ENCODE data around the gene MAGEB1.

Gene MAGEB1

DNA sequence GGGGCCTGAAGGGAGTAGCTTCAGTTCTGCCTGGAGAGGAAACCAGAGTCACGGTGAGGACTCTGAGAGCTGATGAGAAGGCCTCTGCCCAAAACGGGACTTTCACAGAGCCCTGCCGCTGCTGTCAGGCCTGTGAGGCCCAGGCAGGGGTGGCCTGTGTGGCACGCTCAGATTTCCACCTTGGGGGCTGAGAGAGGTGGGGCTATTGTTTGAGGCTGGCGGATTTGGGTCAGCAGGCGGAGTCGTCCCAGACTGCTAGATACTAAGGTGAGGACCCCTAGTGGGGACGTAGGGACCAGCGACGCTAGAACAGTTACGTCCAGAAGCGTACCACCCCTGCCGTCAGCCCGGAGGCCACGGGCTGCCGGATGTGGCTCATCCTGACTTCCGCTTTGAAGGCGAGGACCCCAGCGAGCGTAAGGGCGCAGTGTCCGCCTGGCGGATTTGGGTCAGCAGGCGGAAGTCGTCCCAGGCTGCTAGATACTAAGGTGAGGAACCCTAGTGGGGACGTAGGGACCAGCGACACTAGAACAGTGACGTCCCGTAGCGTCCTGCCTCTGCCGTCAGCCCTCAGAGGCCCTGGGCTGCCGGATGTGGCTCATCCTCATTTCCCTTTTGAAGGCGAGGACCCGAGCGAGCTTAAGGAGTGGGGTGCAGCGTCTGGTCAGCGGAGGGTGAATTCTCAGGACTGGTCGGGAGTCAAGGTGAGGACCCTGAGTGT is at the start of gene MAGEB1:
TSS of gene MAGEB1 (plus strand) at position 378 of the 721 bp plus-strand sequence. CDS start 3,348 bp downstream, outside the sequence.
- DNase-seq, result no peak

- no peak for DNase-seq
Observed at GRCh38 chrX:30212172-30212571, 34.8 kb upstream of the MAGEB1 start.

GRCh38 chrX:30215357-30215843 is 31.5 kb upstream of the MAGEB1 start, which contains the start of gene MAGEB2:
Gene MAGEB2, plus strand, starts transcription at chrX:30215563. Its CDS starts 3,018 bp downstream, at chrX:30218581.
- no peak for DNase-seq

DNA sequence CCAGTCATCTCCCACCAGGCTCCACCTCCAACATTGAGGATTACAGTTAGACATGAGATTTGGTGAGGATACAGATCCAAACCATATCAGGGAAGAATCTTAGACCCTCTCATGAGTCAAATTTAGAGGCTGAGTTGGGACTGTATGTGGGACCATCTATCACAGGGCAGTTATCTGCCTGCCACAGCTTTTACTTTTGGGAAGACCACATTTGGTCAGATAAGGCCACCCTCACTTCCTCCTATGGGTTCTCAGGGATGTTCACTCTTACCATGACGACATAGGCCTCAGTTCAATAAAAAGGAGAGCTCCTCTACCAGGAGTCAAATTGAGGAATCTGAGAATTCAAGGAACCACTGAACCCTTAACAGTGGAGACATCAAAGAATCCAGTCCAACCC is 29.5 kb upstream of the MAGEB1 start:
- no peak for DNase-seq

DNA sequence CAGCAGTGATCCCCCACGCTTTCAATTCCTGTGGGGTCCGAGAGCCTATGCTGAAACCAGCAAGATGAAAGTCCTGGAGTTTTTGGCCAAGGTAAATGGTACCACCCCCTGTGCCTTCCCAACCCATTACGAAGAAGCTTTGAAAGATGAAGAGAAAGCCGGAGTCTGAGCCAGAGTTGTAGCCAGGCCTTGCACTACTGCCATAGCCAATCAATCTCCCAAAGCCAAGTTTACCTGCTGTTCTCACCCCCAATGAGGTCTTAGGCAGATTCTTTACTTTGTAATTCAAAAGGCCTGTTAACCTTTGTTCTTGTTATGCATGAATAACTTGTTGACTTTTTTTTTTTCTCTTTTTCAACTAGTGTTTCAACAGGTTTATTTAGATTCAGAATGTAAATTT is 27.6 kb upstream of the MAGEB1 start:
- DNase-seq, result no peak

GRCh38 chrX:30220661-30221060 is 26.3 kb upstream of the MAGEB1 start:
- no peak for DNase-seq

DNA sequence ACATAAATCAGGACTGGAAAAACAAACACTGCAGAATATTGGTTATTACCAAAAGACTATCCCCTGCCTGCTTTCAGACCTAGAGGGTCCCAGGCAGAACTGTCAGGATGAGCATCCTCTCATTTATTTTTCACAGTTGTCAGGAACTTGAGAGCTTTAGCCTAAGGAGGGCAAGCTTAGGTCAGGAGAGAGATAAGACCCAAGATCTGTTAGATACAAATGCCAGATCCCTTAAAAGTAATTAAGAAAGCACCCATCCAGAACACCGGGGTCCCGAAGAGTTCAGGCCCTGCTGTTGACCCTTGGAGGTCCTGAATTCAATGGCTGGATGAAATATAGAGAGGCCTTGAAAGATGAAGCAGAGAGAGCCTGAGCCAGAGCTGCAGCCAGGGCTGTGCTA is 22.4 kb upstream of the MAGEB1 start:
- DNase-seq, result no peak

GRCh38 chrX:30228526-30228925 is 18.4 kb upstream of the MAGEB1 start:
- DNase-seq, result no peak

- DNase-seq, result no peak
Observed at GRCh38 chrX:30230395-30230794, 16.6 kb upstream of the MAGEB1 start, which contains the start of gene MAGEB3. Gene MAGEB3, plus strand, starts transcription at chrX:30230657. Its CDS starts 5,268 bp downstream, at chrX:30235925.

DNA sequence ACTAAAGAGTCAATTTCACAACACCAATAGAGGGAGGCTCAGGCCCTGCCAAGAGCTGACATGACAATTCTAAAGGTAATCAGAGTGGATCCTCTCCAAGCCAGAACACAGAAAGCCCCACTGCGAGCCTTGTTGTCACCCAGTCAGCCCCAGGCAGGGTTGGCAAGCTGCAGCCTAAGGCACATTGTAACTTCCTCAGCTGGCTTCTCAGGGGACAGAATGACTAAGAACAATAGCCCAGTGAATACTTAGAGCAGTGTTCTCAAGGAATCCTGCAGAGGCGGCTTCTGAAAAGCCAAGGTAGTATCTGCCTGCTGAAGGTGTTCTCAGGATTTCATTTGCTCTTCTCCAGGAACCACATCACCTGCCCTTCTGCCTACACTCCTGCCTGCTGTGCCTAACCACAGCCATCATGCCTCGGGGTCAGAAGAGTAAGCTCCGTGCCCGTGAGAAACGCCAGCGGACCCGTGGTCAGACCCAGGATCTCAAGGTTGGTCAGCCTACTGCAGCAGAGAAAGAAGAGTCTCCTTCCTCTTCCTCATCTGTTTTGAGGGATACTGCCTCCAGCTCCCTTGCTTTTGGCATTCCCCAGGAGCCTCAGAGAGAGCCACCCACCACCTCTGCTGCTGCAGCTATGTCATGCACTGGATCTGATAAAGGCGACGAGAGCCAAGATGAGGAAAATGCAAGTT is 5.1 kb upstream of the MAGEB1 start, which contains the start of gene MAGEB4:
TSS of gene MAGEB4 (plus strand) at position 277 of the 692 bp plus-strand sequence. CDS start at position 413, 136 bp downstream.
- no peak for DNase-seq

DNA sequence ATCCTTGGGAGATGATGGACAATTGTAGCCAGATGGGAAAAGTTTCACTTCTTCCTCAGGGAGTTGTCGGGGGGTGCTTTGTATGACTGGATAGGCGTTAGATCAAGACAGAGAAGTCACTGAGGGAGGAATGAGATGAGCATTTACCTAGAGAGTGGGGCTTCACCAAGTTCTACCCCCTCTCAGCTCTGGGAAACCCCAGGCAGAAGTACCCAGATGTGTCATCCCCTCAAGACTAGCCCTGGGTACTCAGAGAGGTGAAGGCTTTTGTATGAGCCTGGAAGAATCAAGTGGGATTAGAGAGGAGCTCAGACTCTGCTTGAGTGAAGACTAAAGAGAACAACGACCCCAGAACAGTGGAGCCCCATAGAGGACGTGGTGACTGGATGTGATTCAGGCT is 1.9 kb downstream of the MAGEB1 start:
- no peak for DNase-seq

DNA sequence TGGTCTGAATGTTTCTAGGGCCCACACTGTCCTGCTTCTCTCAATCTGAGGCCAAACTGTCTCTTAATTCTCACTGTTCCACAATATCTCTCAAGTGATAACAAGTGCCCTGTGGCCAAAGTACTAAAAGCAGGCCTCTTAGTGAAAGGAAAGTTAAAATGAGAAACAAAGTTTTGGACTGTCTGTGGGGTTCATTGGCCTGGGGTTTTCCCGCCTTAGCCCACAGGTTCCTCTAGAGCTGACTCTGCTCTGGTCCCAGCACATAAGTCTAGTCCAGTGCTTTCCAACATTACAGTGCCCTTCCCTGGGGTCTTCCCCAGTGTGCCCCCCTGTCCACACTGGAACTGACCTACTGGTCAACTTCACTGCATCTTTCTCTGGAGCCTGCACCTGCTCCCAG is 6.3 kb downstream of the MAGEB1 start:
- DNase-seq, result no peak

- no peak for DNase-seq
Observed at GRCh38 chrX:30259927-30260326, 13.0 kb downstream of the MAGEB1 start.

DNA sequence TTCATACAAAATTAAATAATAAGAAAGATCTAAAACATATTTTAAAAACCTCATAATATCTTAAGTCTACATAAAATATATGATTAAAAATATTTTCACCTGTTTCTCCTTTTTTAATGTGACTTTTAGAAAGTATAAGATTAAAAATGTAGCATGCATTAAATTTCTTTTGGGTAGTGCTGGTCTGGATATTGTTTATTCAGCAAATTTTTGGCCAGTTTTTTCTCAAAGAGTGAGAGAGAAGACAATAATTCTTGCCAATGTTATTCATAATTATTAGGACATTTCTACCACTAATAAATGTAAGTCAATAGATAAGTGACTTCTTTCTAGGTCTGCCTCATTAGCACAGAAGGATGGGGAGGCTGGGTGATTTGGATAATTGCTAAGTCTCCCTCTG is 14.1 kb downstream of the MAGEB1 start:
- DNase-seq, result no peak

- no peak for DNase-seq
Observed at GRCh38 chrX:30262763-30263162, 15.8 kb downstream of the MAGEB1 start.

DNA sequence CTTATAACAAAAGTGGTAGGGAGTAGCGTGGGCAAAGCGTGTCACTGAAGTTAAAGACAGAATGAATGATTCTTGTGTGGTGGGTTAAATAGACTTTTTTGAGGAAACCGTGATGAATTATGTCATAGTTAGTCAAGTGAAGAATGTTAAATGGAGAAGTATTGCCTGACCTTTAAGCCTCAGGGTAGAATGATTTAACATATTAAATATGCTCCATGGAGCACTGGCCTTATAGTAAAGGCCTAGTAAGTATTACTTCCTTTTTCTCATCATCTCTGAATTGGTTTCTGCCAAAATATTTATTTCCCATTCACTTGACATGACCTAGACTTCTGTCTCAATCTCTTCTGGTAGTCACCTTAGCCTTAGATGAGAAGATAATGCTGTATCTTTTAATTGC is 23.7 kb downstream of the MAGEB1 start:
- DNase-seq, result no peak

- DNase-seq, result no peak
Observed at GRCh38 chrX:30275498-30275897, 28.6 kb downstream of the MAGEB1 start.

DNA sequence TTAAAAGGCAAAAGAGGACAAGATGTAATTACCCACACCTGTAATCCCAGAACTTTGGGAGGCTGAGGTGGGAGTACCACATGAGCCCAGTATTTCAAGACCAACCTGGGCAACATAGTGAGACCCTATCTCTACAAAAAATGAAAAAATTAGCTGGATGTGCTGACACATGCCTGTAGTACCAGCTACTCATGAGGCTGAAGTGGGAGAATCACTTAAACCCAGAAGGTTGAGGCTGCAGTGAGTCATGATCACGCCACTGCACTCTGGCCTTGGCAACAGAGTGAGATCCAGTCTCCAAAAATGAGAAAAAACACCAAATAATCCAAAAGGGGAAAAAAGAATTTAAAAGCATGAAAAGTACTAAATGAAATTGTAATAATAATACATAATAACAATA is 31.4 kb downstream of the MAGEB1 start:
- no peak for DNase-seq

GRCh38 chrX:30280428-30280827 is 33.5 kb downstream of the MAGEB1 start:
- DNase-seq, result no peak

DNA sequence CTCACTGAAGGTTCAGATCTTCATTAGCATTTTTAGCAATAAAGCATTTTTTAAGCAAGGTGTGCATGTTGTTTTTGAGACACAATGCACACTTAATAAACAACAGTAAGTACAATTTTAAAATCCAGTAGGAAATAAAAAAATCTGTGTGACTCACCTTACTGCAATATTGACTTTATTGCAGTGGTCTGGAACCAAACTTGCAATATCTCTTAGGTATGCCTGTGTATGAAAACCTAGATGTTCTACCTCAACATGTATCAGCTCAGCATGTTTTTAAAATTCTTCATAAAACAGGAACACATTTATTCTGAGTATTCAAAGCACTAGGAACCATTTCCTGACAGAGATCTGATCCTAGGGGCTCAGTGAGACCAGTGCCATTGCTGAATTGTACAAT is 35.6 kb downstream of the MAGEB1 start:
- DNase-seq, result no peak

GRCh38 chrX:30283456-30284200 is 36.7 kb downstream of the MAGEB1 start:
- no peak for DNase-seq

- no peak for DNase-seq
Observed at GRCh38 chrX:30296408-30297254, 49.7 kb downstream of the MAGEB1 start.
